NCI-H82 (cell line): Measurements from ENCODE around the gene C10orf62.
A peak's percentile ranks its signal among the peaks of the same experiment; 100 is the strongest.
"Not testable (repeated sequence)": the region's sequence is repeated elsewhere in the genome, so short reads cannot be mapped to it uniquely, and the experiment has no call there.

Experiments used
- DNase-seq: peaks from one replicate; lab custom pipeline; 2025; lab: John Stamatoyannopoulos, UW

The C10orf62 gene

GRCh38 chr10:97564776-97565175, 24.7 kb upstream of the C10orf62 start:
- DNase-seq: no peak

DNA sequence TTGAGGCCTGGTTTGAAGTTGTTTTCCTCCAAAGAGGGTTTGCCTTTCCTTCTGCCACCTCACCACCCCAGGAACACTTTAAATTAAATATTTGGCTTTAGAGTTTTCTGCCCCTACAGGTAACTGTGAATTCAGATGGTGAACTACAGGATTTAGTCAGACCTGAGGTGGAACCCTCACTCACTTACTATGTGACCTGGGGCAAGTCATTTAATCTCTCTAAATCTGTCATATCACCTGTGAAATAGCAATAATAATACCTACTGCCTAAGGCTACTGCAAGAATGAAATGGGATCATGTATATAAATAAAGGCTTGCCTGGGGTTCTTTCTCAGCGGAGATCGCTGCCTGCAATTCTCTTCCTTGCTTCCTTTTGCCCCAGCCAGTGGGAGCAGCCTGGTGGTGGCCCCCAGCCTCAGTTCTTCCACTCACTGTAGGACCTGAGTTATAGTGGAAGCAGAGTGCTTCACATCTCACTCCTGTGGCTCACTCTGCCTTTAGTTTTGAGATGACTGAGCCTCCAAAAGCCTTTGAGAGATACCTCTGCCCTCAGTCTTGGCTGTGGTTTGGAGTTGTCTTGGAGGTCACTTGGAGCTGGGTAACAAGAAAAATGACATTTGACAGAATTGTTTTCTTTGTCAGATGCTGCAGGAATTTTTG, 23.1 kb upstream of the C10orf62 start:
- no peak for DNase-seq

- DNase-seq: no peak
Observed at GRCh38 chr10:97567891-97568290, 21.6 kb upstream of the C10orf62 start.

DNA sequence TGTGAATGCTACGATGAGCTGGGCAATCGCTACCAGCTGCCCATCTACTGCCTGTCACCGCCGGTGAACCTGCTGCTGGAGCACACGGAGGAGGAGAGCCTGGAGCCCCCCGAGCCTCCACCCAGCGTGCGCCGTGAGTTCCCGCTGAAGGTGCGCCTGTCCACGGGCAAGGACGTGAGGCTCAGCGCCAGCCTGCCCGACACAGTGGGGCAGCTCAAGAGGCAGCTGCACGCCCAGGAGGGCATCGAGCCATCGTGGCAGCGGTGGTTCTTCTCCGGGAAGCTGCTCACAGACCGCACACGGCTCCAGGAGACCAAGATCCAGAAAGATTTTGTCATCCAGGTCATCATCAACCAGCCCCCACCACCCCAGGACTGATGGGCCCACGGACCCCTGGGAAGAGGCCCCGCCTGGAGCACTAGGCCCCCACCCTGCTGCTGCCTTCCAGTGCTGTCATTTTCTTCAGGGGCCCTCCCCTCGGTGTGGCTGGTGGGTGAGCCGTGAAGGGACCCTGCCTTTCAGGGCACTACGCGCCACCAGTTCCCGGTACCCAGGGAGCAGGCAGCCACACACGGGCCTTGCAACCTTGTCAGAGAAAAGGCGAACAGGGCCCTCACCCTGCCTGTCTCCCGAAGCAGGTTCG, 19.3 kb upstream of the C10orf62 start:
- DNase-seq: no peak

- peak; percentile 21 for DNase-seq
Observed at GRCh38 chr10:97570789-97571471, 18.6 kb upstream of the C10orf62 start.

DNA sequence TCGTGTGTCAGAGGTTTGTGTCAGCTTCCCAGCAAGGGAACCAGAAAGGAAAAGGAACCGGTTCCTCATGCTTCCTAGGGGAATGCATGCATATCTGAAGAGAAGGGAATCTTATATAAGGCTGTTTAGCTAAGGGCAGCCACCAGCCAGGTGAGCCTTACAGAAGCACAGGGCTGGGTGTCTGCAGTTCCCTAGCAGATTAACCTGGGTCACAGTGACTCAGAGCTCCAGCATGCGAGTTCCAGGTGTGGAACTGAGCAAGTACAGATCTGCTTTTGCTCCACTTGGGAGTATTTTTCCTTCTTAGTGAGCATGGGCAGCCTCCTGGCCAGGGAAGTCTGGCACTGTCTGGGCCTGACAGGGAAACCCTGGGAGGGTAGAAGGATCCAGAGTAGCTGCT, 17.9 kb upstream of the C10orf62 start:
- no peak for DNase-seq

- peak; percentile 70 for DNase-seq
Observed at GRCh38 chr10:97572214-97572989, 17.1 kb upstream of the C10orf62 start, which contains the start of gene ANKRD2. ANKRD2 (plus strand) TSS chr10:97572779; CDS start chr10:97572789, 10 bp downstream.

DNA sequence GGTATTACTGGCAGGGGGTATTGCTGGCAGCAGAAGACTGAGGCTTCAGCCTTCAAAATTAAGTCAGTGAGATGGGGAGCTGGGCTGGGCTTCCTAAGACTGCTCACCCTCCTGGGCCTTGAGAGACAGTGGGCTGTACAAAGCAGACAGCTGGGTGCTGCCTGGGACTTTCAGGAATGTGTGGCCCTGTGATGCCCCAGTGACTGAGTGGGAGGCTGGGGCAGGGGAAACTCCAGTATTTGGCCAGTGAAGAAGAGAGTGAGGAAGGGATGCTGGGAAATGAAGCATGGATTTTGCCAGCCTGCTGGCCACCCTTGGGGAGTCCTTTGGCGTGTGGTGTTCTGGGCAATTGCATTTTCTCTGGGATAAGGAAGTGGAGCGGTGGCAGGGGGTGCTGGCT, 16.5 kb upstream of the C10orf62 start:
- no peak for DNase-seq

GRCh38 chr10:97573672-97574071, 15.8 kb upstream of the C10orf62 start:
- no peak for DNase-seq

DNA sequence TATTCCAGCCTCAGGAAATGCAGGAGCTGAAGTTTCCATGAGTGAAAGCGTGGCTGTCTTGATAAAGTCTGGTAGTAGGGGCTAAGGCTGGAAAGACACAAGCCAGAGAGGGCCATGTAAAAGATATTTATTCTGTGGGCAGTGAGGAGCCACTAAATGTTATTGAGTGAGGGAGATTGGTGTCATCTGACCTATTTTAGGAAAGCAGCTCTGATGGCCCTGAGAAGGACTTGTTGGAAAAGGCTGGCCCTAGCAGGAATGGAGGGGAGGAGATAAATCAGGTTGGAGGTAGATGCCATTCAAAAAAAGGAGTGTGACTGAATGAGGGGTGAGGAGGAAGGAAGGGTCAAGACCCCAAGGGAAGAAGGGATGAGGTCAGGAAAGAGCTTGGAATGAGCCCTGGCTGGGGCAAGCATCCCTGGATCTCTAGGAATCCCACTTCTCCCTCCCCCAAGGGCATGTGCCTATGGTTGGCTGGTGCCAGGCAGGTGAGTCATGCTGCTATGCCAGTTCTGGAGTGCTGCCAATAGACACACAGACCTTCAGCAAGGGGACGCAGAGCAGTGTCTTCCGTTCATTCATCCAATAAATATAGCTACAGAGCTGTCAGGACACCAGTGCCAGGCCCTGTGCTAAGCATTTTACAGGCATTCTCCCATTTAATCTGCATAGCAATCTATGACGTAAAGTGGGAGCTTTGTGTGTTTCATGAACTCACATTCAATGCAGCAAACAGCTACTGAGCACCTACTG, 15.0 kb upstream of the C10orf62 start:
- no peak for DNase-seq

DNA sequence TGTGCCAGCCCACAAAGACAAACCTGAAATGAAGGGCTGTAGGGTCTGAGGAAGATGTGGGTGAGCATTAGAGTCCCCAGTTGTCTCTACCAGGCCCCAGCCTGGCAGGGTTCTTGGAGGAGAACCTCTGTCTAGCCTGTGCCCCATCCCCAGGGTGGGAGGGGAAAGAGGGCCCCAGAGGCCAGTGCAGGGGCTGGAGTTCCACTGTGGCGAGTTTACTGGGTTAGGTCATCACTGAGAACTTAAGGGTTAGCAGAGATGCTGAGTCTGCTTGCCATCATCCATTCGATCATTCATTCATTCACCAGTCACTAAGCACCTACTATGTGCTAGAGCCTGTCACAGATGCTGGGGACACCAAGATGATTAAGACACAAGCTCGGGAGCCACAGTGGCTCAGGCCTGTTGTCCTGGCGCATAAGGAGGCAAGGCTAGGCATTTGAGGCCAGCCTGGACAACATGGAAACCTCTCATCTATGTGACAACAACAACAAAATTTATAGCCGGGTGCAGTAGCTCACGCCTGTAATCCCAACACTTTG, 14.3 kb upstream of the C10orf62 start:
- no peak for DNase-seq

DNA sequence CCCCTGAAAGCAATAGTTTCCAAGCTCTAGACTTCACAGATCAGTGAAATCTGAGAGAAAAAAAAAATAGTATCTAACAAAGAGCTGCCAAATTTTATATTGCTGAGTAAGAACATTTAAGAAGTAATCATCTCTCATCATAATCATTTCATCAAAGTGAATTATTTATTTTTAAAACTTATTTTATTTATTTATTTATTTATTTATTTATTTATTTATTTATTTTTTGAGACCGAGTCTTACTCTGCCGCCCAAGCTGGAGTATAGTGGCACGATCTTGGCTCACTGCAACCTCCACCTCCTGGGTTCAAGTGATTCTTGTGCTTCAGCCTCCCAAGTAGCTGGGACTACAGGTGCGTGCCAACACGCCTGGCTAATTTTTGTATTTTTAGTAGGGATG, 13.0 kb upstream of the C10orf62 start:
- DNase-seq: not testable (repeated sequence)

DNA sequence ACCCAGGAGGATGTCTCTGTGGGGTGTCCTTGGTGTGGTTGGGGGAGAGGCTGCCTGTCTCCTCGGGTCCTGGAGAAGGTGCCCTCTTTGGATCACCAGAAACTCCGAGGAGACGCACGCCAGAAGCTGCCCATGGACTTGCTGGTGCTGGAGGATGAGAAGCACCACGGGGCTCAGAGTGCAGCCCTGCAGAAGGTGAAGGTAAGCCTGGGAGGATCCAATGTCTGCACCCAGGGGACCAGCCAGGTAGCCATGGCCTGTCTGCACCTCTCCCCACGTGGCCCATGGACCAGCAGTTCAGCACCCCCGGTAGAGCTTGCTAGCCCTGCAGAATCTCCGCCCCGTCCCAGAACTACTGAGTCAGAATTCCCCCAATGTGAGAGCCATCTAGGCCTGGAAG, 11.8 kb upstream of the C10orf62 start:
- no peak for DNase-seq

DNA sequence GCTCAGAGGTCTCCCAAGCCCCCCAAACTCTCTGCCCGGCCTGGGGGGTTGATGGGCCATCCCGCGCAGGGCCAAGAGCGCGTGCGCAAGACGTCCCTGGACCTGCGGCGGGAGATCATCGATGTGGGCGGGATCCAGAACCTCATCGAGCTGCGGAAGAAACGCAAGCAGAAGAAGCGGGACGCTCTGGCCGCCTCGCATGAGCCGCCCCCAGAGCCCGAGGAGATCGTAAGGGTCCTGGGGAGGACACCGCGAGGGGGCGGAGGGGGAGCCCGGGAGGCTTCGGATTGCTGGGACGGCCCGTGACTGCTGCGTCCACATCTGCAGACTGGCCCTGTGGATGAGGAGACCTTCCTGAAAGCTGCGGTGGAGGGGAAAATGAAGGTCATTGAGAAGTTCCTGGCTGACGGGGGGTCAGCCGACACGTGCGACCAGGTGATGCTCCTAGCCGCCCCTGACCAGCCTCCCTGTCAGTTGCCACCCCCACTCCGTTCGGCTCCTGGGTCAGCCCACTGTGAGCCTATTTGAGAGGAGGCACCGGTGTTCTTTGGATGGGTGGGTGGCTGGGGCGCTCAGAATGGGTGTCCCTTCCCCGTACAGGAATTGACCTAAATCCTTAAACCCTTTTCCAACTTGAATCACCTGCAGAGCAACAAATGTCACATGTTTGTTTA, 11.2 kb upstream of the C10orf62 start:
- no peak for DNase-seq

GRCh38 chr10:97580421-97581367, 8.8 kb upstream of the C10orf62 start:
- no peak for DNase-seq

DNA sequence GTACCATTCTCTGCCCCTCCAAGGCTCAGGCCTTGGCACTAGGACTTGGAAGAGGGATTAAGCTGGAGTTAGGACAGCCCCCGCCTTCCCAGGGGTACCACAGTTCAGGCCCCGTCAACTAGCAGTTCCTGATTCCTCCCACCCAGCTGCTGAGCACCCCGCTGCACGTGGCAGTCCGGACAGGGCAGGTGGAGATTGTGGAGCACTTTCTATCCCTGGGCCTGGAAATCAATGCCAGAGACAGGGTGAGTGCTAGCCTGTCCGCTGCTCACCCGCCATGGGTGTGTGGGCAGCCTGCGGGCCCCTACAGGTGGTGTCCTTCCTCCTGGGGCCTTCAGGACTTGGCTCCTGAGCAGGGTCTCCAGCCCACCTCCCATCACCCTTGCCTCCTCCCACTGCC, 7.4 kb upstream of the C10orf62 start:
- DNase-seq: no peak

DNA sequence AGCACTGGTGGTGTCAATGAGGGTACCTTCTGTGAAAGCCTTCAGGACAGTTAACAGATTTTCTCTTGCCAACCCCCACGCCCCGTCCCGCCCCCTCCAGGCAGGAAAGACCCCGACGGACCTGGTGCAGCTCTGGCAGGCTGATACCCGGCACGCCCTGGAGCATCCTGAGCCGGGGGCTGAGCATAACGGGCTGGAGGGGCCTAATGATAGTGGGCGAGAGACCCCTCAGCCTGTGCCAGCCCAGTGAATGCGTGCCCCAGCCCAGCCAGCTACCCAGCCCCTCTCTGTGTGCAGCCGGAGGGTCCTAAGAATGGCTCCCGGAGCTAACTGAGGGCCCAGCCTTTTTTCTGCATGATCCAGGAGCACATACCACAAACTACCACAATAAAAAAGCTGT, 6.0 kb upstream of the C10orf62 start:
- DNase-seq: no peak

GRCh38 chr10:97584060-97584797, 5.3 kb upstream of the C10orf62 start, which contains the start of gene HOGA1:
HOGA1 (plus strand) TSS chr10:97584389; CDS start chr10:97584704, 315 bp downstream.
- DNase-seq: peak; percentile 61
